HG03575 (cell line): ENCODE data around the gene FOSL1.

ENCODE experiments used
- ATAC-seq: cut with Tn5 transposase; IDR thresholded peaks from one replicate; pipeline ENCODE4 v1.9.1; 2021; ENCODE audit not compliant: unreplicated experiment, insufficient number of reproducible peaks, low FRiP score; ENCODE audit errors: extremely low read depth

The FOSL1 gene

GRCh38 chr11:65885231-65885630 lies 15.0 kb downstream of the FOSL1 start:
- no peak for ATAC-seq

- ATAC-seq: no peak
Observed at GRCh38 chr11:65884716-65885092, 15.5 kb downstream of the FOSL1 start.

DNA sequence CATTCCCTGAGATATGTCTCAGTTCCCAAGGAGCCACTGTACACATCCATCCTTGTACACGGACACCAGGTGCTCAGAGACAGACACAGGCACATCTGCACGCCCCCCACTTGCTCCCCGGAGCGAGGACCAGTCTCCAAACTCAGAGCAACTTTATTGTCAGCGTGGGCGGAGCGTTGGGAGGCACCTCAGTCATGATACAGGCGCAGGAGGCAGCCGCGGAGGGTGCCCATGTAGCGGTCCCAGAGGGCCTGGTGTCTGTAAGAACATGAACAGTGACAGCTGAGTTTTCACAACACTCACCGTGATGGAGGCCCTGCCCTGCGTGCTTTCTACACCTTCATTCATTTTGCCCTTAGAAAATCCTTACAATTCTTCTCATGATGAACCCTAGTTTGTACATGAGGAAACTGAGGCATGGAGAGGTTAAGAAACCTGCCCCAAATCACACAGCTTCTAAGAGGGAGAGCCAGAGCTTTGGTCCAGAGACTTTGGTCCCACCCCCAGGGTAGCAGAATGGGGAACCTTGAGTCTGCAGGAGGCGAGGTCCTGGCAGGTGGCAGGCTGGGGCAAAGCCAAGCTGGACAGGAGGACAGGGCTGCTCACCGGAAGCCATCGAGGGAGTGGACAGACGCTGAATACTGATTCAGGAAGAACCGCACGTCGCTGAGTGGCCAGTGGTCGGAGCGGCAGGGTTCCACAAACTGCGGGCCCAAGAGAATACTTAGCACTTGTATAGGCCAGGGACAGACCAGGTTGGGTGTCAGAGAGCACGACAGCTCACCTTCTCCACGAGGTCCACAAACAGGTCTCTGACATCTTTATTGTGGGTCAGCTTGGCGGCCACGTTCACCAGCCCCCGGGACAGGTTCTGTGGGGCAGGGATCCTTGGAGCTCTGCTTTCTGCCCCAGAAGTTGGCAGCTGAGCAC lies 16.1 kb downstream of the FOSL1 start:
- ATAC-seq: no peak

GRCh38 chr11:65883058-65883761 lies 17.0 kb downstream of the FOSL1 start:
- no peak for ATAC-seq

GRCh38 chr11:65882120-65883057 lies 17.8 kb downstream of the FOSL1 start:
- ATAC-seq: no peak

GRCh38 chr11:65880844-65881421 lies 19.3 kb downstream of the FOSL1 start:
- no peak for ATAC-seq

GRCh38 chr11:65880027-65880426 lies 20.2 kb downstream of the FOSL1 start:
- no peak for ATAC-seq

DNA sequence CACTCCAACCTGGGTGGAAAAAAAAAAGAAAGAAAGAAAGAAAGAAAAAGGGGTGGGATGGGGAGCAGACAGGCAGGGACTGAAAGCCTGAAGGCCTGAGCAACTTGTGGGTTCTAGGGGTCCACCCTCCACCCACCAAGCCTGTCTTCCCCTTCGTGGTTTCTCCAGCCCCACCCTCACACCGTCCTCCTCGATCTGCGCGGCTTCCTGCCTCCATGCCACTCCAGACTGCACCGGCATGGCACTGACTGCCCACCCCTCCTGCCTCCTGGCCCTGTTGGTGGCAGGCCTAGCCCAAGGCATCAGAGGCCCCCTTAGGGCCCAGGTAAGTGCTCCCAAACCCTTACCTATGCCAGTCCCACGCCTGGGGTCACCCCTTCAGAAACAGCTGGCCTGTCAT lies 20.6 kb downstream of the FOSL1 start, which contains the start of gene CTSW:
Gene CTSW, plus strand, starts transcription at position 221 of the 400 bp plus-strand sequence. Its CDS starts 18 bp downstream, at position 239.
- ATAC-seq: no peak

DNA sequence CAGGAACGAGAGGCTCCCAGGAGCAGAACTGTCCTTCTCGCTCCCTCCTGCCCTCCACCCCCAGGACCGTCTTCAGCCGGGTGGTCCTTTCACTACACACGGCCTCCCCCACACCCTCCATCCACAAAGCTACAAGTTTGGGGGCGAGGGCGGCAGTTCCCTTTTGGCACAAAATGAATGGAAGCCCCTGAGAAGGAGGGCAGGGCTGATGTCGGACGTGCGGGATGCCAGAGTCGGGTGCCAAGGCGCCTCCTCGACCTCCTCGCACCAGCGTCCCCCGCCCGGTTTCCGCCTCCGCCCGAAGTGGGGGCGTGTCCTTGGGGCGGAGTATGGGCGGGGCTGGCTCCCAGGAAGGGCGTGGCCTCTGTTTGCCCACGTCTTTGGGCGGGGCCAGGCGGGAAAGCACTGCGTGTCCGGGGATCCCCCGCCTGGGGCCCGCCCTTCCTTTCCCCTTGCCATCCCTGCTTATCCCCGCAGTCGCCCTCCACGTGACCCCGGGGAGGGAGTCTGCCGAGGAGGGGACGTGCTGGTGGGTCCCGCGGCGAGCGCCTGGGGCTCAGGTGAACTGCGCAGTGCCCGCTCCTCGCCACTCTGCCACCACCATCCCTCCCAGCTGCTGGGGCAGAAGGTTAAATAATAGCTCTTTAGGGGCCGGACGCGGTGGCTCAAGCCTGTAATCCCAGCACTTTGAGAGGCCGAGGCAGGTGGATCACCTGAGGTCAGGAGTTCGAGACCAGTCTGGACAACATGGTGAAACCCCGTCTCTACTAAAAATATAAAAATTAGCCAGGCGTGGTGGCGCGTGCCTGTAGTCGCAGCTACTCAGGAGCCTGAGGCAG lies 26.7 kb downstream of the FOSL1 start:
- ATAC-seq: no peak

DNA sequence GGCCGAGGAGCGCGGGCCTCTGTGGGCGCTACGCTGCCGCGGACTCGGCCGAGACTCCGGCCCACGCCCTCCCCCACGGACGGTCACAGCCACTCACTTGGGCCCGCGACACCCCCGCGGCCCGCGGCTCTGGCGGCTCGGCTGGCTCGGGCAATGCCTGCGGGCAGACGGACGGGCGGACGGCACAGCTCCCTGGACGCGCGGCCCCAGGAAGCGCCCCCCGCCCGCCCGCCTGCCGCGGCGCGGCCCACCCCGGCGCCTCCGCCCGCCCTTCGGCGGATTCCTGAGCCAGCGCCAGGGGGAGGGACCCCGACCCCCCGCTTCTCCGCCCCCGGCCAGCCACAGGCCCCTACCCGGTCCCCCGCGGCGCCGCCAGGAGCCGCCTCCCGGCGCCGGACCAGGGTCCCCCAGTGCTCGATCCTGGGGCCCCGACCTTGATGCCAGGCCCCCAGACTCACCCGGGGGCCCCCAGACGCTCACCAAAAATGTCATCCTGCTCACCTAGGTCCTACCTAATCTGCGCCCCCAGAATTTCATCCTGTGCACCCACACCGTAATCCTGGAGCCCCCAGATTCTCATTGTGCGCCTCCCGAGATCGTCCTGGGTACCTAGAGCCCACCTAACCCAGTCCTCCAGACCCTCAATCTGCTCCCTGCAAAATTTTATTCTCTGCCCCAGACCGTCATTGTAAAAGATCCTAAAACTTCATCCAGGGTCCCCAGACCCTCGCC lies 27.4 kb downstream of the FOSL1 start, which contains the start of gene EFEMP2:
Gene EFEMP2, minus strand, starts transcription at position 215 of the 732 bp plus-strand sequence. CDS start 446 bp downstream, outside the sequence.
- no peak for ATAC-seq

- no peak for ATAC-seq
Observed at GRCh38 chr11:65871811-65872548, 28.2 kb downstream of the FOSL1 start.

GRCh38 chr11:65870706-65871681 lies 29.2 kb downstream of the FOSL1 start:
- no peak for ATAC-seq

GRCh38 chr11:65870307-65870658 lies 29.9 kb downstream of the FOSL1 start:
- ATAC-seq: no peak

GRCh38 chr11:65869643-65870306 lies 30.4 kb downstream of the FOSL1 start:
- no peak for ATAC-seq

DNA sequence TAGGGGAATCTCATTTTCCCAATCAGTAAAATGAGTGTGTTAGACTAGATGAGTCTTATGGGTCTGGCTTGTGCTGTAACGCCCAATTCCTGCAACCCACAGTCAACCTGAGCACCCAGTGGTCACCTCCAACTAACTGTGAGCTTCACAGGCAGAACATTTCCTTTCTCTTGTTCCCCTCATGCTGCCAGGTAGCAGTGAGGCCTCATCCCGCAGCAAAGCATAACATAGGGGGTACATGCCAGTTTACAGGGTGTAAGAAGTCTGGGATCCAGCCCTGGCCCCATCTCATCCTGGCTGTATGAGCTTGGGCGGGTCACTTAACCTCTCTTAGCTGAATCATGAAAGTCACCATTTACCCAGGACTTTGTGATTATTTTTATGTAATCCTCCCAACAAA lies 31.3 kb downstream of the FOSL1 start:
- no peak for ATAC-seq
